ENCODE data around the gene ZNF236.
"Not testable (repeated sequence)": the region's sequence is repeated elsewhere in the genome, so short reads cannot be mapped to it uniquely, and the experiment has no call there.

Gene ZNF236

DNA sequence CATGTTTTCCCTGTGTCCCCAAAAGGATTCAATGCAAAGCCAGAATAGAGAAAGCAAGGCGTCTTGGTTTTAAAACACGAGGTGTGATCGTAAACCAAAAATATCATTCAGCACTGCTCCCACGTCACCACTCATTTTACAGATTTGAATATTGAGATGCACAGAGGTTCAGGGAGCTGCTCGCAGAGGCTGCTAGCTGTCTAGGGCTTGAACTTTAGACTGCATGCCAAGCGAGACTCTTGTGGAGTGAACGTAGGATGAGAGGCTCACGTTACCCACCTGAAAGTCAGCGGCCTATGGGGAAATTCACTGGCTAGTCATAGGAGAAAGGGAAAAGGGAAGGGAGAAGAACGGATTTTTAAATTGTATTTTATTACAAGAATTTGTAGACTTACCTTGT lies 180.1 kb downstream of the ZNF236 start:
- DNase-seq (ENCODE audit: low read depth in 2 of 2, low spot score in 1 of 2), result no peak

DNA sequence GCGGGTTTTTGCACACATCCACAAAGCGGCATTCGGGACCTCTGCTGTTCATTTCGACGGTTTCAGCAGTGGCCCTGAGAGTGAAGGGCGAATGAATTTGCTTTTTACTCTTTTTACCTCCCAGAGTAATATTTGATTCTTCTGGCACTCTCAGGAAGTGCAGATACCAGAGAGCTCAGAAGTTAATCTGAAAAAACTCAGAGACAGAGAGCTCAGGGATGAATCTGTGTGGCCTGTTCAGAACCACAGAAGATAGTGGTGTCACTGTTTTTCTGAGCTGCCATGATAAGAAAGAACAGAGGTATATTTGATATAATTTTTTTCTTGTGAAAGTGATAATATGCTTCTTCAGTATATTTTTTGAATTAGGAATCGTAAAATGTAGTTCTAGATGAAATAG lies 181.0 kb downstream of the ZNF236 start:
- DNase-seq (ENCODE audit: low read depth in 2 of 2, low spot score in 1 of 2), result no peak

DNA sequence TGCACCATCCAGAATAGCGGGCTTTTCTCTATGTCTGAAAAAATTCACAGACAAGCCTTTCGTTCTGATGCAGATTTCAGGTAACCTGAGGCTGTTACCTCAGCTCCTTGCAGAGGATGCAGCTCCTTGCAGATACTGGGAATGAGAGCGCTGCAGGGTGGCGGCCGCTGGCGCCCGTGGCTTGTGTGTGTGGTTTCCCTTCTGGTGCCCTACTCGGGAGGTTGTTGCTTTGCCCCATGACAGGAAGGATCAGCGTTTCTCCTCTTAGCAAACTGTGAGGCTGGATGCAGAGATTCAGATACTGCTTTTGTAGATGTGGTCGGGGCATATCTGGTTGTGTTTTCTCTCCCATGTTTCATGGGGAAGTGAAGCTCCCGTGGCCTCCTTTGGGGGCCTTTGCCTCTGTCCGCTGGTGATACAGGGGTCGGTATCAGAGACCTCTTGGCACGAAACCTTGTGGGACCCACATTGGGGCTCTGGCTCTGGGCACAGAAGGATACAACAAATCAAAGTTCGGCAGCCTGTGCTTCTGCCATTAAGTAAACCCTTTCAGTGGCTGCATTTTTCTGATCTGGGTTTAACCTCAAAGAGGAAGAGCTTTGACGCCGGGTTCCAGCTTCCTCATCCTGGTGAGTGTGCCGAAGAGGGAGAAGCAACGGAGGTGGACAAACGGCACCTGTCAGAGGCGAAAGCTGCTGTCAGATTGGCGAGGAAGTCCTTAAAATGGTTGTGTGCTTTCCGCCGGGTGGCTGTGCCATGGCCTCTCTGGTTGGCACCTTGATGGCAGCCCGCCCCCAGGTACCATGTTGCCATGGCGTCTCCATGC lies 182.4 kb downstream of the ZNF236 start:
- DNase-seq (ENCODE audit: low read depth in 2 of 2, low spot score in 1 of 2), result no peak

DNA sequence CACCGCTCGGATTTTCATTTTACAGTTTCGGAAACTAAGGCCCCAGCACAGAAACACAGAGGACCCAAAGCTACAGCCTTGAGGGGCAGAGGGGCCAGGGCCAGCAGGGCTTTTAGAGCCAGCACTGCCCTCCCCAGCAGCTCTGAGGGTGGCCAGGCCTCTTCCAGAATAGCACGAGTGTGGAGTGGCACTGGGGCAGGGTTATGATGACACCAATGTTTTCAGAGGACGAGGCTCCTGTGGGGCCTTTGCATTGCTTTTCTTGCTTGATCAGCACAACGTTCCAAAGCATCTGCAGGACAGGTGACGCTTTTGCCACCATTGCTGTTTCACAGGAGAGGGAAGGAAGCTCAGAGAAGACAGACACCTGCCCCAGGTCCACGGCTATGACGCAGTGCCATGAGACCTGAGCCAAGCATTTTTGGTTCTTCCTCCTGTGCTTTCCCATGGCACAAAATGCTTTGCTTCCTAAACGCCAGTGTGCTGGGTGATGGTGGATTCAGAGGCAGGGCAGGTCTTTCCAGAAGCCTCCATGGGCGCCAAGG lies 183.4 kb downstream of the ZNF236 start:
- no peak for DNase-seq (ENCODE audit: low read depth in 2 of 2, low spot score in 1 of 2)

DNA sequence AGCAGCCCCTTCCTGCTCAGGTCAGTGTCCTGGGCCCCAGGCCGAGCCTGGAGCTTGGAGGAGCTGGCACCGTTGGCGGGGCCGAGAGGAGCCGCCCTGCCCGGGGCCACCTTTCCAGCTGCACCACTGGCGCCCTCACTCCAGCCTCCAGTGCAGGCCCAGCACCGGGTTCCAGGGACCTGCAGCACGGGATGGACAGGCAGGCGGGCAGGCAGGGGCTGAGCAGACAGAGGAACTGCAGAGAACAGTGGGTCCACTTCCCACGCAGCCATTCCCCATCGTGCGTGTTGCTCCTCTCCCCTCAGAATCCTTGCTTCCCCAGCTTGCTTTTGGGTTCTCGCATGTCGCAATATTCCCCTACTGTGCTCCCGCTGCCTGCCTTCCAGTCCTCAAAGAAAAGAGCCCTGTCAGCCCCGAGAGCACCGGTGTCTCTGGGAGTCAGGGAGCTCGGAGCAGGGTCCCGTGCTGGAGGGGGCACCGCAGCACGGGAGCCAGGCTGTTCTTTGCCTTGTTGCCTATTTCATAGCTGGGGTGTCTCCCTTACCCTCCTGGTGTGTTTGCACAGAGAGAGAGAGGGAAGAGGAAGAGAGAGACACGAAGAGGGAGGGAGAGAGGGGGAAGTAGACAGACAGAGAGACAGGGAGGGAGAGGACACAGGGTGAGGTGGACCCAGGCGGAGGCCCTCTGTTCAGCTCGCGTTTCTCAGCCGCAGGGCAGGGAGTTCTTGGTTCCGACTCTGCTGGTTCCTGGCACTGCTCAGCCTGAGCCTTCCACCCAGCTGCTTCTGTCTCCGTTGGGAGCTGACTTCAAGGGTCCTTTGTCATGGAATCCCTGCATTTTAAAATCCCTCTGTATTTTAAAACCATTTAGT lies 184.2 kb downstream of the ZNF236 start:
- DNase-seq (ENCODE audit: low read depth in 2 of 2, low spot score in 1 of 2), result no peak

DNA sequence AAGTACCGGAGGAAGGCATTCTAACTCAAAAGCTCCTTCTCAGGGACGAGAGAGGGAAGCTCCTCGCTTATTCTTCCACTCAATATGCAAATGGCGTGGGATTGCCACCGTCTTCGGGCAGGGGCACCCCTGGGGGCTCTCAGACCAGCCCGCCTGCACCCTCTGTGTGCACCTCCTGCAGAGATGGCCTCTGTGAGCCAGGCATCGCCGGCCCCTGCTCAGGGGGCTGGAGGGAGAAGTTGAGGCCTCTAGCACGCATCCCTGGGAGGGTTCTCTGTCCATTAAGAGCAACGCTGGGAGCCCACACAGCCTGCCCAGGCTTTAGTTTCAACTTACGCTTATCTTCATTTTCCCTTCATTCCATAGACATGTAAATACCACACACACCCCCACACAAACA lies 184.9 kb downstream of the ZNF236 start:
- DNase-seq (ENCODE audit: low read depth in 2 of 2, low spot score in 1 of 2), result no peak

DNA sequence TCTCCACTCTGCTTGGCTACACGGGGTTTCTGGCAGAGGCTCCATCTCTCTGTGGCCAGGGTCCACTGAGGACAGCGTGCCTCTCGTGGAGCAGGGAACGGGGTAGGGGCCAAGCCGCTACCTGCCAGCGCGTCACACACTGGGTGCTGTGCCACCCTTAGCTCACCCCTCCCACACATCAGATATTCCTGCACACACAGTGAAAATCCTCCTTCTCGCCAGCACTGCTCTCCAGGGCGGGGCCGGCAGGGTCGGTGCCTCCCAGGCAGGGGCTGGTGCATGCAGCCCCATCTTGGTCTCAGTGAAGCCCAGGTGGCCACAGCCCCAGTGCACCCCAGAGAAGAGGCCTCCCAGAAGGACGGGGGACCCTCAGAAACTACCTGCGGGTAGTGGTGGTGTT lies 185.6 kb downstream of the ZNF236 start:
- DNase-seq (ENCODE audit: low read depth in 2 of 2, low spot score in 1 of 2), result no peak

DNA sequence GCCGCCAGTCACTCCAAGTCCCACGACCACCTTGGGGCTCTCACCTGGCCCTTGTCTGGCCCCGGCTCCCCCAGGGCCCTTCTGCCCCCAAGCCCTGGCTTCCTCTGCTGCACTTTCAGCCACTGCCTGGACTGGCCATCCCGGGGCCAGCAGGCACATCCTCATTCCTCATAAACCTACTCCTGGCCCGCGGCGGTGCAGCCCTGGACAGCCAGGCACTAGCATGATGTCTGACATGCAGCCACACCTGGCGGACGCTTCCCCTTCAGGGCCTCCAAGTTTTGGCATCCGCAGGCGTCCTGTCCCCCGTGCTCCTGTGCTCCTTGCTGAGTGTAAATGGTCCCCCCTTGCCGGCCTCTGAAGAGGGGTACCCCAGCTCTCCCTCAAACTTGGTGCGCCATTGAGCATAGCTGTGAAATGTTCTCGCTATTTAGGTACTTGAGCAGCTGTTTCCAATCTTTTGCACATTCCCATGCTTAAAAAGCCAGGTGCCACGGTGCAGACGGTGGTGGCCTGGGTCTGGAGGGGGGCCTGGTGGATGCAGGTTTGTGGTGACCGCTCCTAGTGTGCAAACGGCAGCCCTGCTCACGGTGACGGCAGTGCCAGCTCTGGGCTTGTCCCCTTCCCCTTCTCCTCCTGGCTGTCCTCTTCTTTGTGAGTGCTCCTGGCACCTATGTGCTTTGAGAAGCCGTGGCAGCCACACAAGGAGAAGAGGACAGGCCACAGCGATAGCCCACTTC lies 186.4 kb downstream of the ZNF236 start:
- no peak for DNase-seq (ENCODE audit: low read depth in 2 of 2, low spot score in 1 of 2)

DNA sequence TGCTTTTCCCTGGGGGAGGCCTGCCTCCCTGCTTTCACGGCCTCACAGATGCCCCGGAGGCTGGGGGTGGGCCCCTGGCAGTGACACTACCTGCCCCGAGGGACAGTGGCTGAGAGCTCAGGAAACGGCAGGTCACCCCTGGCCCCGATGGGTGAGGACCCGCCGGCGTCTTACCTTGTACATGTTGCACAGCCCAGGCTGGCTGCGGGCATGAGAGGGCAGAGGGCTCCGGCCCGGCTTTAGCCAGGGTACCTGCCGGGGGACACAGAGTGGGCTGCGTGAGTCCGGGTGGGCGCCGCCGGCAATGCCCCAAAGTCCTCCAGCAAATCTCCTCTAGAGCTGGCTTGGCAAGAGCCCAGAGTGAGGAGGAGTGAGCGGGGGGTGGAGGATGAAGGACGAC lies 187.3 kb downstream of the ZNF236 start:
- no peak for DNase-seq (ENCODE audit: low read depth in 2 of 2, low spot score in 1 of 2)

DNA sequence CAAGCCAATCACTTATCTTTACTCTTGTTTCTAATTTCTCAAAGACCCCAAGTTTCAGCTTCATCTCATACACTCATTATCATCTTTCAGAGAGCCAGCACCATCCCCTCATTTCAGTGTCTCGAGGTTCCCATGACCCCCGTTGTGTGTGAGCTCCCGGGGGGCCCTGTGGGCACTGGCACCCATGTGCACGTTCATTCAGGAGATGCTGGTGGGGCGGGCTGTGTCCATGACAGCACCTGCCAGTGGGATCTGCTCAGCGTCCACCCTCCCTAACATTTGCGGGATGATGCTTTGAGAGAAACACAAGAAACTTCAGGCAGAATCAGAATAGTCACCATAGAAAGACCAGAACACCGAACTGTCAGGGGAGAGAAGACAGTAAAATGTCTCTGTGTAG lies 189.8 kb downstream of the ZNF236 start:
- DNase-seq (ENCODE audit: low read depth in 2 of 2, low spot score in 1 of 2), result no peak

DNA sequence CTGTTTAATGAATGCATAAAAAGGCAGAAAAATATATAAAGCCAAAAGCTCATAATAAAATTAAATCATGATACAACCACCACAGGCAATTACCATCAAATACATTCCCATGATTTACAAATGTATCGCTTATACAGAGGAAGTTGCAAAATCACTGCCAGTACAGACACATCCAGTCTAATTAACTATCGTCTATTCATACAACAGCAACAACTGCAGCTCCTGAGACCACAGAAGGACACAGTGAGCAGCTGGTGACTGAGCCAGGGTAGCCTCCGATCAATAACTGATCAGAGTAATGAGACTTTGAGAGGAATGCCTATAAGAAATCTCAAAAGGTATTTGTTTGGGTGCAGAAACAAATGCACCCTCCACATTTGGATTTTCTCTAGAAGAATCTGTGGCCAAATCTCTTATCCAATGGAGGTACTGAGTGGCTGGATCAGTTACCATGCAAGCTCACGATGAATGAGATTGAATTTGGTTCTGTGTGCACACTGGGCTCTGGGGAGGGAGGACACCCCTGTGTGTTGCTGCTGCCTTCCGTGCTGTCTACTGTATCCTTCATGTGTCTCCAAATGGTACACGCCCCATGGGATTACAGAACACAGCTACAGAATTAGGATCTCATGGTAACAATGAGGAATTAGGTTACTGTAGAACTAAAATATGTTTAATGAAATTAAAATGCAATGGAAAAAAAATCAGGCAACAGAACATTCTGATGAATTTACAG lies 190.6 kb downstream of the ZNF236 start:
- DNase-seq (ENCODE audit: low read depth in 2 of 2, low spot score in 1 of 2), result no peak

DNA sequence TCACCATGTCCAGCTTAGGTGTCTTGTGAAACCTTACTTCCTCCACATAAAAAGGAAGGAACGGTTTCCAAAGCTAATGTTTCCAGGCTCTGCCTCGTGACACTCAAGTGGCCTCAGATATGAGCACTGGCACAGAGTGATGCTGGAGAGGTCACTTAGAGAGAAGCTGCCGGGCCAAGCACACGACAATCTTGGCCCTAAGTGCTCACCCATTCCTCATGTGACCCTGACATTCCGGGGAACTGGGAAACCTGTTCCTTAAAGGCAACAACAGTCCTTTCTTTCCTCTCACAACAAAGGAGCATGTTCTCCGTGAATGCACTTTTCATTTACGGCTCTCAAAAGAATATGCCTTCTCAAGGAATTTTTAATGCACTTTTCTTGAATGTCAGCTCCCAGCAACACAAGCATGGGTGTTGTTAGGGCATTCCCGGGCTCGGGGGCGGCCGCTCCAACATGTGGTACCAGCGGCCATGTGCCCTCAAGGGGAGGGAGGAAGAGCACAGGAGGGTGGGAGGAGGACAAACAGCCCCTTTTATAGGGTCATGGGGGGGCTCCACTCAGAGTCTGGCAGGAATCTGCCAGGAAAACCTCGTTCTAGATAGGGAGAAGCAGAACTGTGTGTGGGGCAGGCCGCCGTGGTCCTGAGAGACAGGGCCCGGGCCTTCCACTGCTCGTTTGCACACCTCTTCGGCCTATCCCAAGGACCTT lies 191.6 kb downstream of the ZNF236 start:
- no peak for DNase-seq (ENCODE audit: low read depth in 2 of 2, low spot score in 1 of 2)

DNA sequence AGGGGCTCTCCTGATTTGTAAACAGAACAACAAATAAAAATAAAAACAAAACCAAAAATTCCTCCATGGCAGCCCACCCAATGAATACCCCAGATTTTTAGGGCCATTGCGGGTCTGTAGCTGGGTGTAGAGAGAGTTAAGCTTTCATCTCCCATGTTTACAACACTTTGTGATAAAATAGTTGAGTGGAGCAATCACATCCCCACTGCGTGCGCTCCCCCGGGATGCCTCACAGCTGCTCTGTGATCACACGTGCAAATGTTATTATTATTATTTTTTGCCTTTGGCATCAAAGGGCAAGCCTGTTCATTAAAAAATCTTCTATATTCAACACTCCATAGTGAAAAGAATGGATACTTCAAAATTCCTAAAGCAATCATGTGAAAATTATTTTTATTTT lies 192.2 kb downstream of the ZNF236 start:
- DNase-seq (ENCODE audit: low read depth in 2 of 2, low spot score in 1 of 2), result no peak

DNA sequence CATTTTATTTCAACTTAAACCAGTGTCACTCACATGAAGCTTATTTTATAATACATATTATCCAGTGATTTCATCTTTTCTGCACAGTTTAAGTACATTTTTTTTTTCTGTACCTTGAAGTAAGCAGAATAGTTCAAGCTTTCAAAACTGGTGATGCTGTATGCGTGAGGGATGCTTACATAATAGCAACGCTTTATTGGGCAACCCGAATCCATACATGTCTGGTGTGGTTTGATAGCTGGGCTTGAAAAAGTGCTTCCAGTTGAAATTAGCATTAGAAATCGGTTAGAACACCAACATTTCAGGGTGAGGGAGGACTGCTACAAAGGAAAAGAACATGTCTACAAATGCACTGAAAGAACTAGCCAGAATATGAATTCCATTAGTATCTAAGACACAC lies 192.8 kb downstream of the ZNF236 start:
- no peak for DNase-seq (ENCODE audit: low read depth in 2 of 2, low spot score in 1 of 2)

DNA sequence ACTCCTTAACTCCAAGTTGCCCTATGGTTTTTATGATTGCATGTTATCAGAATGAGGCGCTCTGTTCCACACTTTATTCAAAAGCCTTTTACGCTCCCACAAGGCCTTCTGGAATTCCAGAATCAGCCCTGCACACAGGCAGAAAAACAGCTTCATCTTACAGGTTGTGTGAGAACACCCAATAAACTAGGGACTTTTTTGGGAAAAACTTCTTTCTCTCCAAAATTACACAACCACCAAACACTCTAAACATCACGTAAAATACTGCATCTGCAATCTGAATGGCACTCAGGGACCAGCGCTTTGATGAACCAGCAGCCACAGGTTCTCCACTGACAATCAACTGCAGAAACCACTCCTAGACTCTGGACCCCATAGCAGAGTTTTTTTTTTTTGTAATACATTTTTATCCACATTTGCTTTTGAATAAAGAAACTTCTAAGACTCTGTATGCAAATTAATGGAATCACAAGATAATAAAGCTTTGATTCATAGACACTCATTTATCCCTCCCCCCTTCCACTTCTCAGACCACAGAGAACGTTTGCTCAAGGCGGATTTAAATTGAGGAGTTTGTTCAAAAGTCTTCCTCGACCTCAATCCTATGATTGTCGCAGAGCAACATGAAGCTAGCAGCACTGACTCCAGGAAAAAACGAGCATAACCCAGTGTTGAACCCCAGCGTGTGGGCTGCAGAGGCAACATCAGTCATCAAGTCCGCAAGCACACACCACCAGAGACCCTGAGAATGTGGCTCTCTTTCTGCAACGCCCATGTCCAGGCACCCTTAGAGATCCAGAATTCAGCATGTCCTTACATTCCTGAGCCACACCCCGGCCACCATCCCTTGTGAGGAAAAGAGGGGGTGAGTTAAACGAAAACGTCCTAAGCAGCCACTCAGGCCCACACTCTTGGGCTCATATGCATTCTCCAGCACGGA lies 193.7 kb downstream of the ZNF236 start:
- no peak for DNase-seq (ENCODE audit: low read depth in 2 of 2, low spot score in 1 of 2)

DNA sequence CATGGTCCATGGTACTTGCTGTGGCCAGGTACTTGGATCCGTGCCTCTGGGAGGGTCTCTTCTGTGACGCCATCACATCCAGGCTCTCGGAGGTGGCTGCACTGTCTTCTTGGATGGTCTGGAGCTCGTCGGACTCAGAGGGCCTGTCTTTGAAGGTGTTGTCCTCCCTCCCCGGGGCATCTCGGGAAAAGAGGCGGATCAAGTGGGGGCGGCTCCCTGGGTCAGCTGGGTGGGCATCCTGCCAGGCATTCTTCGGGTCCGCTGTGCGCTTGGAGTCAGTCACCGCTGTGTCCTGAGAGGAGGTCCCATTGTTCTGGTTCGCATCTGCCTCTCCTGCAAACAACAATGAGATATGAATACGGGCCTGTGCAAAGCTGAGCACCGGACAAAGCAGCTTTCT lies 194.6 kb downstream of the ZNF236 start:
- DNase-seq (ENCODE audit: low read depth in 2 of 2, low spot score in 1 of 2), result no peak

DNA sequence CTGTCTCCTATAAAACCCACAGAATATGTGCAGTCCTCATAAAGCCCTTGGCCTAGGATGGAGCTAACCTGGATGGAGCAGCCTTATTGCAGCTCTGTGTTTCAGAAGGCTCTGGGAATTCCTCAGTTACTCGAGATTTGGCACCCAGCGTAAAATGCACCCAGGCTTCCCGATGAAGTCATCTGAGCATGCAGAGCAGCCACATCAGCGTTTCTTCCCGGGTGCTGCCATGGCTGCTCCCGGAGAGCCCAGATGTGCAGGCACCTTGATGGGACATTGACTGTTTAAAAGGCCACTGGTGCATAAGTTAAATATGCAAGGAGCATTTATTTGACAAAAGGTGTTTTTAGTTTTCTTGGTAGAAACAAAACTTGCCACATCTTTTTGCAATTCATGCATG lies 195.0 kb downstream of the ZNF236 start:
- no peak for DNase-seq (ENCODE audit: low read depth in 2 of 2, low spot score in 1 of 2)

DNA sequence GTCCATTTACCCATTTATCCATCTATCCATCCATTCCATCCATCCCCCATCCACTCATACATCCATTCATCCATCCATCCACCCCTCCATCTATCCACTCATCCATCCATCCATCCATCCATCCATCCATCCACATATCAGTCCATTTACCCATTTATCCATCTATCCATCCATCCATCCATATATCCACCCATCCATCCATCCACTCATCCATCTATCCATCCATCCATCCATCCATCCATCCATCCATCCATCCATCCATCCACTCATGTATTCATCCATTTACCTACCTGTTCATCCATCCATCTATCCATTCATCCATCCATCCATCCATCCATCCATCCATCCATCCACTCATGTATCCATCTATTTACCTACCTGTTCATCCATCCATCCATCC lies 196.3 kb downstream of the ZNF236 start:
- not testable (repeated sequence) for DNase-seq (ENCODE audit: low read depth in 2 of 2, low spot score in 1 of 2)

DNA sequence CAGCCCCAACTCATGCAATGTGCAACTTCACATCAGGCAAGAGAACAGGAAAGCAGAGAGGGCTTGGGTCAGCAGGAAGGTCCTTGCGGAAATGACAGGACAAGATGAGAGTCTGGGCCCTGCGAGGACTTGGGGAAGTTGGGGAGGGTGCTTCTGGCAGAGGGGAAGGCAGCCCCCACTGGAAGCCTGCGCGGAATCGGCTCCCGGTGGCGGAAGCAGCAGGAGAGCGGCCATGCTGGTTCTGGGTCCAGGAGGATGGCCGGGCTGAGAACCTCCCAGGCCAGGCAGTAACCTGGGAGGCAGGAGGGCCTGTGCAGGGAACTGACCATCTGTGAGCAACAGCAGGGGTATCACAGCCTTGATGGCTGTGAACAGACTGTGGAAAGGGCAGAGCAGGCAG lies 197.3 kb downstream of the ZNF236 start:
- DNase-seq (ENCODE audit: low read depth in 2 of 2, low spot score in 1 of 2), result no peak

Measured in stimulated activated CD8-positive, alpha-beta memory T cell treated with anti-CD3 and anti-CD28 coated beads, Interleukin-4, amount 100 ng/mL, for 4 hours (primary cell).